Measurements from ENCODE around the gene PLTP. TPM values are rescaled to one million over a fixed set of nuclear protein-coding genes. Genes with fewer than 3 reads are reported as not detected.
A peak's percentile ranks its signal among the peaks of the same experiment; 100 is the strongest.

The PLTP gene, protein sequence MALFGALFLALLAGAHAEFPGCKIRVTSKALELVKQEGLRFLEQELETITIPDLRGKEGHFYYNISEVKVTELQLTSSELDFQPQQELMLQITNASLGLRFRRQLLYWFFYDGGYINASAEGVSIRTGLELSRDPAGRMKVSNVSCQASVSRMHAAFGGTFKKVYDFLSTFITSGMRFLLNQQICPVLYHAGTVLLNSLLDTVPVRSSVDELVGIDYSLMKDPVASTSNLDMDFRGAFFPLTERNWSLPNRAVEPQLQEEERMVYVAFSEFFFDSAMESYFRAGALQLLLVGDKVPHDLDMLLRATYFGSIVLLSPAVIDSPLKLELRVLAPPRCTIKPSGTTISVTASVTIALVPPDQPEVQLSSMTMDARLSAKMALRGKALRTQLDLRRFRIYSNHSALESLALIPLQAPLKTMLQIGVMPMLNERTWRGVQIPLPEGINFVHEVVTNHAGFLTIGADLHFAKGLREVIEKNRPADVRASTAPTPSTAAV
- total RNA-seq (10 to 100 TPM; 63.6 to 97.7 TPM), polyA plus RNA-seq (100 to 1,000 TPM in 1 of 2 donors, 10 to 100 TPM in 1; 26.9 to 125 TPM)
- long read RNA-seq, donor 1, transcript PLTP-203 (16 exons, 1,743 nt) = major isoform, 24 of 31 reads
- long read RNA-seq, donor 1, partial matches to known transcripts = 6 of 31 reads
- long read RNA-seq, donor 1, other reads (novel, unspliced or antisense) = 0 of 31 reads
- long read RNA-seq, donor 2, transcript PLTP-203 (16 exons, 1,743 nt) = major isoform, 5 of 5 reads
- long read RNA-seq, donor 2, partial matches to known transcripts = 0 of 5 reads
- long read RNA-seq, donor 2, other reads (novel, unspliced or antisense) = 0 of 5 reads
- long read RNA-seq, donor 3, transcript PLTP-203 (16 exons, 1,743 nt) = major isoform, 8 of 8 reads
- long read RNA-seq, donor 3, partial matches to known transcripts = 0 of 8 reads
- long read RNA-seq, donor 3, other reads (novel, unspliced or antisense) = 0 of 8 reads
- long read RNA-seq, donor 4, partial matches to known transcripts = 0 of 3 reads
- long read RNA-seq, donor 4, other reads (novel, unspliced or antisense) = 0 of 3 reads
- long read RNA-seq, donor 5, transcript PLTP-203 (16 exons, 1,743 nt) = major isoform, 16 of 24 reads
- long read RNA-seq, donor 5, partial matches to known transcripts = 5 of 24 reads
- long read RNA-seq, donor 5, other reads (novel, unspliced or antisense) = 0 of 24 reads

DNA sequence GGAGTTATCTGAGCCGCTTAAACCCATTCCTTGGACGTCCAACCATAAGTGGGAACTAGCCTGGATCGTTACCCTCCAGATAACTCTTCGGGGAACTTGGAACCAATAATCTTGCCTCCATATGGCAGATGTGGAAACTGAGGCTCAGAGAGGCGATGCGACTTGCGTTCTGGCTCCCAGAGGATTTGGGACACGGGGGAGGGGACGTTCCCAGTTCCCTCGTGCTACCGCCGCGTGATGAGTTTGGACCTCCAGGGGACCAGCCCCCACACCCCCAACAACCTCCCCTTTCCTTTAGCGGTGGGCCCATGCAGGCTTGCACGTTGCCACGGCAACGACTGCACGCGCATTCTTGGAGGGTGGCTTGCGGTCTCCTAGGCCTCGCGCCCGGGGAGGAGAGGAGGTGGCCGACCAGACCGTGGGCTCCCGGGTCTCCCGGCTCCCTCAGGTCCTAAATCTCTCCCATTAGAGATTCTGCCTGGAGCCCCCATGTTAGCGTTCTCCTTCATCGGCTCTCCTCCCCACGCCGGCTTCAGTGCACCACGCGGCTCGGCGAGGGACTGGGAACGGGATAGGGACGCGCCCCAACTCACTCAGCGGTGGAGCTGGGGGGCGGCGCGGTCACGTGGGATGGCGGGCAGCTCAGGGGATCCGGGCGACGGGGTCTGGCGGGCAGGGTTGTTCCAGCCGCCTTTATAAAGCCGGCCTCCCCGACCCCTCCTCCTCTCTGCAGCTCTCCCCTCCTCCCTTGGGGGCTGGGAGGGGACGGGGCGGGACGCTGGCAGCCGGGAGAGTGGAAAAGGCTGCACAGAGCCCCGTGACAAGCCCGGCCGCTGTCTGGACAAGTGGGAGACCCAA is at the start of gene PLTP:
Gene PLTP (minus strand): TSS at position 670 of the 858 bp plus-strand sequence. CDS start 703 bp downstream, outside the sequence.
- H3K9ac ChIP-seq (ENCODE audit: insufficient read depth in 1 of 2, low read length in 2 of 2) = peak within 1 kb of the TSS in 1 of 2 donors; percentile 61
- peak within 1 kb of the TSS; percentile 3 to 93 for H3K27ac ChIP-seq (ENCODE audit: low read depth in 1 of 2, low read length in 1 of 2)
- TF ChIP-seq, protein P1, sequence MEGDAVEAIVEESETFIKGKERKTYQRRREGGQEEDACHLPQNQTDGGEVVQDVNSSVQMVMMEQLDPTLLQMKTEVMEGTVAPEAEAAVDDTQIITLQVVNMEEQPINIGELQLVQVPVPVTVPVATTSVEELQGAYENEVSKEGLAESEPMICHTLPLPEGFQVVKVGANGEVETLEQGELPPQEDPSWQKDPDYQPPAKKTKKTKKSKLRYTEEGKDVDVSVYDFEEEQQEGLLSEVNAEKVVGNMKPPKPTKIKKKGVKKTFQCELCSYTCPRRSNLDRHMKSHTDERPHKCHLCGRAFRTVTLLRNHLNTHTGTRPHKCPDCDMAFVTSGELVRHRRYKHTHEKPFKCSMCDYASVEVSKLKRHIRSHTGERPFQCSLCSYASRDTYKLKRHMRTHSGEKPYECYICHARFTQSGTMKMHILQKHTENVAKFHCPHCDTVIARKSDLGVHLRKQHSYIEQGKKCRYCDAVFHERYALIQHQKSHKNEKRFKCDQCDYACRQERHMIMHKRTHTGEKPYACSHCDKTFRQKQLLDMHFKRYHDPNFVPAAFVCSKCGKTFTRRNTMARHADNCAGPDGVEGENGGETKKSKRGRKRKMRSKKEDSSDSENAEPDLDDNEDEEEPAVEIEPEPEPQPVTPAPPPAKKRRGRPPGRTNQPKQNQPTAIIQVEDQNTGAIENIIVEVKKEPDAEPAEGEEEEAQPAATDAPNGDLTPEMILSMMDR (IDR thresholded peaks at IDR 0.05; ENCODE audit: control extremely low read depth, extremely low read depth) = no peak

DNA sequence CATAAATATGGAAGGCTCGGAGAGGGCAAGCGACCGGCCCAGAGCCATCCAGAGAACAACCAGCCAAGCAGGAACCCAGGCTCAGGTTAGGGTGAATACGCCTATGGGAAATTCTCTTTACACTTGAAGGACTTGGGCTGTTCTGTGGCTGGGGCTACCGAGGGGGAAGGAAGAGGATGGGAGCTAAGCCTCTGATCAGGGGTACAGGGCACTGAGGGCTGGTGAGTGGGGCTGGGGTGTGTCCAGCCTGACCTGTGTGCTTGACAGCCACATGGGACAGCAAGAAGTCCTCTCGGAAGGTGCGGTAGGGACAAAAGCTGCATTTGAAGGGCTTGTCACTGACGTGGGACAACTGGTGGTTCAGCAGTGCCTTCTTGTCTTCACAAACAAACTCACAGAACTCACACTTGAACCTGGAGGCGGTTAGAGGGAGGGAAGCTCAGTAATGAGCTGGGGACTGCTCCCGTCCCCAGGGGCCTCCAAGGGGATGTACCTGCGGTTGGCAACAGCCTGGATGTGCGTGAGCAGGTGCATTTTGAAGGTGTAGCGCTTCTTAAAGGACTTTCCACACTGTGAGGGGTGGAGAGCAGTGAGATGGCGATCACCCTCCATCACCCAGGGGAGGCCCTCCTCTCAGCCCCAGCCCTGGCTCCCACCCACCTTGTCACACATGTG is 48.1 kb upstream of the PLTP start:
- Histone ChIP-seq H3K27me3 (ENCODE audit: control insufficient read depth in 3 of 3, insufficient read depth in 3 of 3, low read length in 2 of 3) (no peaks in the 10 kb centered on the region), H3K4me3 (no peak overlapping the region), H3K4me1 (ENCODE audit: control insufficient read depth in 5 of 5, insufficient read depth in 5 of 5, low read length in 5 of 5) (no peaks in the 10 kb centered on the region), H3K27ac (ENCODE audit: low read depth in 1 of 2, low read length in 1 of 2) (no peak overlapping the region), H3K9ac (ENCODE audit: insufficient read depth in 1 of 2, low read length in 2 of 2) (no peak overlapping the region), H3K36me3 (ENCODE audit: control insufficient read depth in 4 of 4, insufficient read depth in 4 of 4, low read length in 4 of 4) (peaks cover 39 to 67% (median 47%) of the 10 kb centered on the region in 4 donors), H3K9me3 (ENCODE audit: control insufficient read depth in 4 of 4, insufficient read depth in 3 of 4, low read length in 3 of 4) (peaks cover 0 to 2% (median 0%) of the 10 kb centered on the region in 4 donors)
- TF ChIP-seq, protein P1 (IDR thresholded peaks at IDR 0.05; ENCODE audit: control extremely low read depth, extremely low read depth) = no peak
- ATAC-seq (ENCODE audit: insufficient read depth, low FRiP score) = no peak
- WGBS, 2 donors = 97 to 98% methylated on average over 14 of the region's 14 CpGs
- DNase-seq = no peak

More for the DNA sequence above, at the start of gene PLTP:
- Histone ChIP-seq H3K9me3 (ENCODE audit: control insufficient read depth in 4 of 4, insufficient read depth in 3 of 4, low read length in 3 of 4) (no peaks in the 10 kb centered on the region), H3K36me3 (ENCODE audit: control insufficient read depth in 4 of 4, insufficient read depth in 4 of 4, low read length in 4 of 4) (peaks cover 0 to 2% (median 0%) of the 10 kb centered on the region in 4 donors), H3K4me3 (peak within 1 kb of the TSS; percentile 40), H3K4me1 (ENCODE audit: control insufficient read depth in 5 of 5, insufficient read depth in 5 of 5, low read length in 5 of 5) (peaks cover 0 to 12% (median 4%) of the 10 kb centered on the region in 5 donors), H3K27me3 (ENCODE audit: control insufficient read depth in 3 of 3, insufficient read depth in 3 of 3, low read length in 2 of 3) (no peaks in the 10 kb centered on the region)
- WGBS, 2 donors = 1% methylated on average over 53 to 58 of the region's 58 CpGs
- peak; percentile 17 for ATAC-seq (ENCODE audit: insufficient read depth, low FRiP score)
- DNase-seq = peak; percentile 89 to 92 (median 89)

DNA sequence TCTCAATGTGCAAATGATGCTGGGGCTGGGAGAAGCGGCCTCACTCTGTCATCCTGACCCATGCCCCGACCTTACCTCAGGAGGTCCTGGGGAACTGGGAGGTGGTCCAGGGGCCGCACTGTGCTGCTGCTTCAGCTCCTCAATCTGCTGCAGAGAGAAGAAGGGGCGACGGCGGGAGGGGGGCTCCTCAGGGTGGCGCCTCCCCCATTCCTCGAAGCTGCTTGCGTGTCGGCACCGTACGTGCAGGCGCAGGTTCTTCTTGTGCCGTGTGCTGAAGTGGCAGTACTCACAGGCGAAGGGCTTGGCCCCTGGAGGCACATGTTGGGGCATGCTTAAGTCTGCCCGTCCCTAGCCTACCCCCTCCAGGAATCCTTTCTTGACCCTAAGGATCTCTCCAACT is 47.2 kb upstream of the PLTP start:
- H3K9ac ChIP-seq (ENCODE audit: insufficient read depth in 1 of 2, low read length in 2 of 2) = no peak overlapping the region
- WGBS, 2 donors = 94 to 95% methylated on average over 16 of the region's 16 CpGs
- no peak overlapping the region for H3K4me3 ChIP-seq
- DNase-seq (no peak), ATAC-seq (ENCODE audit: insufficient read depth, low FRiP score) (no peak)
- no peaks in the 10 kb centered on the region for H3K27me3 ChIP-seq (ENCODE audit: control insufficient read depth in 3 of 3, insufficient read depth in 3 of 3, low read length in 2 of 3)
- H3K27ac ChIP-seq (ENCODE audit: low read depth in 1 of 2, low read length in 1 of 2) = no peak overlapping the region
- TF ChIP-seq, protein P1 (IDR thresholded peaks at IDR 0.05; ENCODE audit: control extremely low read depth, extremely low read depth) = no peak
- H3K36me3 ChIP-seq (ENCODE audit: control insufficient read depth in 4 of 4, insufficient read depth in 4 of 4, low read length in 4 of 4) = peaks cover 37 to 62% (median 47%) of the 10 kb centered on the region in 4 donors
- H3K4me1 ChIP-seq (ENCODE audit: control insufficient read depth in 5 of 5, insufficient read depth in 5 of 5, low read length in 5 of 5) = no peaks in the 10 kb centered on the region
- peaks cover 0 to 2% (median 0%) of the 10 kb centered on the region in 4 donors for H3K9me3 ChIP-seq (ENCODE audit: control insufficient read depth in 4 of 4, insufficient read depth in 3 of 4, low read length in 3 of 4)

Measured in lung (tissue), 16 donors.